ENCODE measurements around the gene FADS6.
"Not testable (repeated sequence)": the region's sequence is repeated elsewhere in the genome, so short reads cannot be mapped to it uniquely, and the experiment has no call there.

- not testable (repeated sequence) for TF ChIP-seq CTCF (conservative IDR thresholded peaks at IDR 0.05; ENCODE audit: low read depth, low read length); EZH2 (IDR thresholded peaks at IDR 0.05; ENCODE audit: low read length, unreplicated experiment); EZH2phosphoT487 (IDR thresholded peaks at IDR 0.05; ENCODE audit: borderline replicate concordance, low read length)
Measured at GRCh38 chr17:74870028-74870427, 23.4 kb downstream of the FADS6 start.

Data from PC-3 (cell line).